ENCODE results near the gene CYB561.

The CYB561 gene

GRCh38 chr17:63419949-63420867 lies 25.9 kb downstream of the CYB561 start:
- no peak overlapping the region for H3K27ac ChIP-seq
- TF ChIP-seq, protein P1, sequence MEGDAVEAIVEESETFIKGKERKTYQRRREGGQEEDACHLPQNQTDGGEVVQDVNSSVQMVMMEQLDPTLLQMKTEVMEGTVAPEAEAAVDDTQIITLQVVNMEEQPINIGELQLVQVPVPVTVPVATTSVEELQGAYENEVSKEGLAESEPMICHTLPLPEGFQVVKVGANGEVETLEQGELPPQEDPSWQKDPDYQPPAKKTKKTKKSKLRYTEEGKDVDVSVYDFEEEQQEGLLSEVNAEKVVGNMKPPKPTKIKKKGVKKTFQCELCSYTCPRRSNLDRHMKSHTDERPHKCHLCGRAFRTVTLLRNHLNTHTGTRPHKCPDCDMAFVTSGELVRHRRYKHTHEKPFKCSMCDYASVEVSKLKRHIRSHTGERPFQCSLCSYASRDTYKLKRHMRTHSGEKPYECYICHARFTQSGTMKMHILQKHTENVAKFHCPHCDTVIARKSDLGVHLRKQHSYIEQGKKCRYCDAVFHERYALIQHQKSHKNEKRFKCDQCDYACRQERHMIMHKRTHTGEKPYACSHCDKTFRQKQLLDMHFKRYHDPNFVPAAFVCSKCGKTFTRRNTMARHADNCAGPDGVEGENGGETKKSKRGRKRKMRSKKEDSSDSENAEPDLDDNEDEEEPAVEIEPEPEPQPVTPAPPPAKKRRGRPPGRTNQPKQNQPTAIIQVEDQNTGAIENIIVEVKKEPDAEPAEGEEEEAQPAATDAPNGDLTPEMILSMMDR (IDR thresholded peaks at IDR 0.05) = no peak
- no peak for DNase-seq (ENCODE audit: low spot score)
- no peak overlapping the region for H3K4me3 ChIP-seq

DNA sequence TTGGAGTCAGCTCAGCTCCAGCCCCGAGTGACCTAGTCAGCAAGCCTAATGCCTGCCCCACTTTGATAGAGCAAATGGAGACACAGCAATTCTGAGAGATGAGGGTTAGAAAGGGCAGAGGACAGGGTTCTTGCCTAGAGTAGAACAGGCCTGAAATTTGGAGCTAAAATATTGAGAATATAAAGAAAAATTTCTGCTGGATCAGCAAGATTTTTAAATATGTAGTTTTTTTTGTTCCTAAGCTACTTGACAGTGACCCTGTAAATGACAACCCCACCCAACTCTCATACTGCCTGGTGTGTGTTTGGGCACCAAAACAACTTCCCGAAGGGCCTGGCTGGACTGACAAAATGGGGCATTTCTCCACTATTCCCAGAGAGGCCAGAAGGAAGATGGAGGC lies 26.7 kb downstream of the CYB561 start:
- H3K27ac ChIP-seq = no peak overlapping the region
- no peak for DNase-seq (ENCODE audit: low spot score)
- TF ChIP-seq, protein P1 (IDR thresholded peaks at IDR 0.05) = no peak

GRCh38 chr17:63418540-63418939 lies 27.6 kb downstream of the CYB561 start:
- TF ChIP-seq, protein P1 (IDR thresholded peaks at IDR 0.05) = no peak
- Histone ChIP-seq H3K4me3 (no peak overlapping the region), H3K27ac (no peak overlapping the region)
- DNase-seq (ENCODE audit: low spot score) = no peak

More for the DNA sequence above, 26.7 kb downstream of the CYB561 start:
- H3K4me3 ChIP-seq = no peak overlapping the region

- TF ChIP-seq, protein P1 (IDR thresholded peaks at IDR 0.05) = no peak
- no peak for DNase-seq (ENCODE audit: low spot score)
- Histone ChIP-seq H3K27ac (no peak overlapping the region), H3K4me3 (no peak overlapping the region)
These were observed 31.9 kb downstream of the CYB561 start for GRCh38 chr17:63414222-63414621.

GRCh38 chr17:63413128-63413527 lies 33.0 kb downstream of the CYB561 start:
- TF ChIP-seq, protein P1 (IDR thresholded peaks at IDR 0.05) = no peak
- DNase-seq (ENCODE audit: low spot score) = no peak
- Histone ChIP-seq H3K27ac (no peak overlapping the region), H3K4me3 (no peak overlapping the region)

GRCh38 chr17:63412234-63412633 lies 33.9 kb downstream of the CYB561 start:
- TF ChIP-seq, protein P1 (IDR thresholded peaks at IDR 0.05) = no peak
- no peak for DNase-seq (ENCODE audit: low spot score)
- Histone ChIP-seq H3K4me3 (no peak overlapping the region), H3K27ac (no peak overlapping the region)

Data from coronary artery (tissue), 2 donors.